Measurements from ENCODE around the gene UBASH3A.

- TF ChIP-seq CTCF (conservative IDR thresholded peaks at IDR 0.05 in 1 of 2, IDR thresholded peaks at IDR 0.05 in 1 of 2; ENCODE audit: low read depth in 1 of 2, low read length in 2 of 2): no peak
- no peak for TF ChIP-seq EZH2 (IDR thresholded peaks at IDR 0.05; ENCODE audit: low read length, missing control alignments)
Observed at GRCh38 chr21:42461185-42461520, 57.5 kb downstream of the UBASH3A start.
